GM19467 (cell line): ENCODE data around the gene C1orf146.
"Not testable (repeated sequence)": the region's sequence is repeated elsewhere in the genome, so short reads cannot be mapped to it uniquely, and the experiment has no call there.

Experiments
- ATAC-seq: cut with Tn5 transposase; IDR thresholded peaks from one replicate; pipeline ENCODE4 v1.9.1; 2021; ENCODE audit warnings: mild to moderate bottlenecking, moderate library complexity; ENCODE audit not compliant: unreplicated experiment

Gene C1orf146

DNA sequence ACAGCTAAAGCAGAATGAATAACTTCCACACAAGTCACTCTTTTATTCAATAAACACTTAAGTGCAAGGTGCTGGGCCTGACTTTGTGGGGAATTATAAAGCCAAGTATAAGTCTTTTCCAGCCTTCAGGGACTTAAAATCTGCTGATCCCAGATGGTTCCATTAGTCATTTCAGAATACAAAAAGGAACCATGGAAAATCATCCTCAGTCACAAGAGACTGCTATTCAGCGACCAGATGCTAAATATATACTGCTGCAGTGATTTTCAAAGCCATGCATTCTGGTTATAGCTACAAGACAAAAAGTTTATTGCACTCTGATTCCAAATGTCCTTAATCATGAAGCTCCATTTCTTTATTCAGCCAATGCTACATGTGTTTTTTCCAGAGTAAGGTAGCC lies 55.3 kb downstream of the C1orf146 start:
- ATAC-seq: no peak

DNA sequence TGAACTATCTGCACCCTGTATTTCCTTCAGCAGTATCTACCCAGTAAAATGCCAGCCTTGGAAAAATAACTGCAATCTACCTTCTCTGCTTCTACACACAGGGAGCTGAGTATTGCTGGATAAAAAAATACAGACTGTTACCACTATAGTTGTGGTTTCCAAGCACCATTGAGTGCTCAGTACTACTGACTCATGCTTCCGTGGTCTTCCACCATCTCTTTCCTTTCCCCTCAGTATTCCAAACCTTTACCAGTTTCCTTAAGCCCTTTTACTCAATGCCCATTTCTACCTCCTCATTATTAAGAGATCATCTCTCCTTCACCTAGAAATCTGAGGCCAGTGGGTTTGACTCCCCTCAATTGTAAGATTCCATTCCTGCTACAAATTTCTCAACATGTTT lies 57.2 kb downstream of the C1orf146 start:
- no peak for ATAC-seq

DNA sequence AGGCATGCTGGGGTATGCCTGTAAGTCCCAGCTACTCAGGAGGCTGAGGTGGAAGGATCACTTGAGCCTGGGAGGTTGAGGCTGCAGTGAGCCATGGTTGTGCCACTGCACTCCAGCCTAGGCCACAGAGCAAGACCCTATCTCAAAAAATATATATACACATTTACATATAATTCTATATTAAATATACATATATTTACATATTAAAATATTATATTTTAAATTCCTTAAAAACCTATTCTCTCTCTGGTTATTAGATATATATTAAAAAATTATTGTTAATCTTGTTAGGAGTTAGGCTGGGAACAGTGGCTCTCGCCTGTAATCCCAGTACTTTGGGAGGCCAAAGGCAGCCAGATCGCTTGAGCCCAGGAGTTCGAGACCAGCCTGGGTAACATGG lies 58.4 kb downstream of the C1orf146 start:
- ATAC-seq: no peak

DNA sequence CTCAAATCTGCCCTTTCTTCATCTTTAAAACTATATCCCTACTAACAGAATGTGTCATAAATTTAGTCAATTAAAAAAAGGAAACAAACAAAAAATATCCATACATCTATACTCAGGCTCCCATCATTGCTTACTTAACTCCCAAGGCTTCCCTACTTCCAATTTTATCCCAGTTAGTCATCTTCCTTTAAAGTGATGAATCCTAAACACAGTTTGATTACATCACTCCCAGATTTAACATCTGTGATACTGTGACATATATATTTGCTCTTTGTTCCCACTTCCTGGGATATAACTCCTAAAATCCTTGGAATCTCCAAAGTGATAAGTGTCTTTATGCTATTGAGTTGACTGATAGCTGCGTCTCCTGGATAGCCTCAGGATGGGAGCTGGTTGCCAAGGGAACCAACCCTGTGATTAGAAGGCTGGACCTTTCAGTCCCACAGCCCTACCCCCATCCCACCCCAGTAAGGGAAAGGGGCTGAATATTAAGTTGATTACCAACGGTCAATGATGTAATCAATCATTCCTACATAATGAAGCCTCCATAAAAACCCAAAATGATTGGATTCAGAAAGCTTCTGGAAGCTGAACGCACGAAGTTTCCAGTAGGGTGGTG lies 59.5 kb downstream of the C1orf146 start:
- ATAC-seq: no peak

DNA sequence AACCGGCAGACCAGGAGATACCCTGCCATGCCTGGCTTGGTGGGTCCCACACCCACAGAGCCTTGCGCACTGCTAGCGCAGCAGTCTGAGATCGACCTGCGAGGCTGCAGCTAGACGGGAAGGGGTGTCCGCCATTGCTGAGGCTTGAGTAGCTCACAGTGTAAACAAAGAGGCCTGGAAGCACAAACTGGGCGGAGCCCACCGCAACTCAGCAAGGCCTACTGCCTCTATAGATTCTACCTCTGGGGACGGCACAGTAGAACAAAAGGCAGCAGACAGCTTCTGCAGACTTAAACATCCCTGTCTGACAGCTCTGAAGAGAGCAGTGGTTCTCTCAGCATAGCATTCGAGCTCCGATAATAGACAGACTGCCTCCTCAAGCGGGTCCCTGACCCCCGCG lies 62.1 kb downstream of the C1orf146 start:
- ATAC-seq: not testable (repeated sequence)

DNA sequence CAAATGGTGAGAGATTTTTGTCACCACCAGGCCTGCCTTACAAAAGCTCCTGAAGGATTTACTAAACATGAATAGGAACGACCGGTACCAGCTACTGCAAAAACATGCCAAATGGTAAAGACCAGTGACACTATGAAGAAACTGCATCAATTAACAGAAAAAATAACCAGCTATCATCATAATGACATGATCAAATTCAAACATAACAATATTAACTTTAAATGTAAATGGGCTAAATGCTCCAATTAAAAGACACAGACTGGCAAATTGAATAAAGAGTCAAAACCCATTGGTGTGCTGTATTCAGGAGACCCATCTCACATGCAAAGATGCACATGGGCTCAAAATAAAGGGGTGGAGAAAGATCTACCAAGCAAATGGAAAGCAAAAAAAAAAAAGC lies 63.7 kb downstream of the C1orf146 start:
- ATAC-seq: not testable (repeated sequence)

DNA sequence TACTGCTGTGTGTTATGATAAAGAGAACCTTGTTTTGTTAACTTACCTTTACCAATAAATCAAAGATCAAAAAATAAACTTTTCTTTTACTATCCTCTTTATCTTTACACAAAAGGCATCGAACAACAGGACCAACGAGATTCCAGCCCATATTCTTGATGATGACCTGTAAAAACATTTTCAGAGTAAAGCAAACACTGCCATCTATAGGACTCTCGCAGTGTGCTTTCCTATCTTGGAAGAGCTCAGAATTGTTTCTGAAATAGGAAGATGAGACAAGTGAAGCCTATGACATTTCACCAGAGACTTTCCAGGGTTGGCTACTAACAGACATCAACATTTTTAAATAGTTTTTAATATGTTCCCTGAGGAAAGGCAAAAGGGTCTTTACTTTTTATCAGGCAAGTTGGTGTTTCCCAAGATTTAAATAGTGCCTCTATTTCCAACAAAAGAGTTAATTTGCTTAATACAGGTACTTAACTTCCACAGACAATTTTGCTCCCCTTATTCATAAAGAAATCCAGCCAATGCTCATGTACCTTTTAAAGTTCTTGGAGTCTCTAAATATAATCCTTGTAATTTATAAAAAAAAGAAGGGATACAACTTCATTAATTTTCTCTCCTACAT lies 73.8 kb downstream of the C1orf146 start:
- ATAC-seq: no peak
